ENCODE results near the gene ZRANB3. TPM values are rescaled to one million over a fixed set of nuclear protein-coding genes. Genes with fewer than 3 reads are reported as not detected.
A peak's percentile ranks its signal among the peaks of the same experiment; 100 is the strongest.

Gene ZRANB3
- total RNA-seq, 2 experiments from 2014 or later = 11.8 to 12.7 TPM

DNA sequence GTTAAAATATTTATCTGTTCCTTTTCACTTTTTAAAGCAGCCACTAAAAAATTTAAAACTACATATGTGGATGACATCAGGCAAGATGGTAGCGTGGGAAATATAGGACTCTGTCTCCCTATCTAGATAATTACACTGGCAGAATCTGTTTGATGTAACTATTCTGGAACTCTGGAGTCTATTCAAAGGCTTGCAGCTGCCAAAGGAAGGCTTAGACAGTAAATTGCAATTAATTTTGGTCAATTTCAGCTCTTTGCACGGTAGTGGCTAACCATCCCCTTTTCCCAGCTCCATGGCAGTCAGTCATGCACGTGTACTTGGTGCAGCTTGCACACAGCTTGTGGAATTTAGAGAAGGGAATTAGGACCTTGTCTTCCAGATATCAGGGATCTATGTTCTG is 343.7 kb downstream of the ZRANB3 start:
- ChIA-PET POLR2A (no interaction called here), CTCF (no interaction called here)
- Mint-ChIP-seq H3K27ac (no peak overlapping the region), H3K4me1 (ENCODE audit: low read depth) (no peaks in the 10 kb centered on the region), H3K36me3 (ENCODE audit: low read depth) (peaks cover 7% of the 10 kb centered on the region), H3K4me3 (no peak overlapping the region), H3K9me3 (ENCODE audit: insufficient read depth) (peaks cover 11% of the 10 kb centered on the region), H3K27me3 (ENCODE audit: low read depth) (no peaks in the 10 kb centered on the region)
- ATAC-seq = no peak
- no peak for DNase-seq

DNA sequence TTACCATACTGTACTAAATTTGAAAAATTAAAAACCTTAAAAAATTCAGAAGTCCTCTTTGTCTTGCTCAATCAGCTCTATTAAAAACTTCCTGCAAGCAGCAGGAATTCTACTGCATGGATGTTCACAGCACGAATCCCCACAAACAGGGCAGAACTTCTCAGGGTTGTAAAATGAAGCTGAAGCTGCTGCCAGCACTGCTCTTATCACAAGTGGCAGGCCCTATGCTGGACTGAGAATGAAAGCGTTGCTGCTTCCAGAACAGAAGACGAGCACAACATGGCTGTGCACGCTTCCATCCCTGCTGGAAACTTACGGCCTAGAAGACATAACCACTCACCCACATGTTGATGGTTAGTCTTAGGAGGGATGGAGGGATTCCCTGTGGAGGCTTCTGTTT is 345.0 kb downstream of the ZRANB3 start:
- ChIA-PET CTCF (interaction anchor here (0.6 kb wide), 1 partner anchor 162 kb away, joined by 4 read pairs; no protein-coding TSS in a partner anchor), POLR2A (no interaction called here)
- H3K4me1 Mint-ChIP-seq (ENCODE audit: low read depth) = no peaks in the 10 kb centered on the region

DNA sequence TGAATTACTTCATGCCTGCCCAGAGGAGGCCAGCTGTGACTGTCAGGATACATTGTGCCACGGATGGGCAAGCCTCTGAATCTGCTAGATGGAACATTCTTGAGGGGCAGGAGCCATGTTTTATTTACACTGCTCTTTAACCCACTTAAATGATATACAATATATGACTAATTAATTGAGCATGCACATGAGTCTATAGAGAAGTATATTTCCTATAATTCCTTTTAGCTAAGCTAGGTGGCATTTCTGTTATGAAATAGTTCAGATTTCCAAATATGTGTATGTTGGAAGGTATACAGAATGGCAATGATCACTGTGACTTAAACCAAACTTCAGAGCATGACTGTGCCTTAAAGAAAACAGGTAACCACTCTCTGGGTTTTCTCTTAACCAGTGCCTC is 347.2 kb downstream of the ZRANB3 start:
- H3K27ac Mint-ChIP-seq = no peak overlapping the region
- H3K4me3 Mint-ChIP-seq = no peak overlapping the region
- DNase-seq (no peak), ATAC-seq (no peak)
- no peaks in the 10 kb centered on the region for H3K4me1 Mint-ChIP-seq (ENCODE audit: low read depth)
- CTCF ChIA-PET = no interaction called here
- no peaks in the 10 kb centered on the region for H3K9me3 Mint-ChIP-seq (ENCODE audit: insufficient read depth)
- H3K36me3 Mint-ChIP-seq (ENCODE audit: low read depth) = no peaks in the 10 kb centered on the region
- H3K27me3 Mint-ChIP-seq (ENCODE audit: low read depth) = no peaks in the 10 kb centered on the region
- POLR2A ChIA-PET = interaction anchor here (0.9 kb wide), 1 partner anchor 33 kb away, joined by 3 read pairs; no protein-coding TSS in a partner anchor

More for the DNA sequence above, 345.0 kb downstream of the ZRANB3 start:
- Mint-ChIP-seq H3K27me3 (ENCODE audit: low read depth) (no peaks in the 10 kb centered on the region), H3K36me3 (ENCODE audit: low read depth) (peaks cover 7% of the 10 kb centered on the region), H3K9me3 (ENCODE audit: insufficient read depth) (peaks cover 11% of the 10 kb centered on the region), H3K4me3 (no peak overlapping the region), H3K27ac (no peak overlapping the region)
- no peak for DNase-seq
- ATAC-seq = no peak

- peaks cover 2% of the 10 kb centered on the region for H3K36me3 Mint-ChIP-seq (ENCODE audit: low read depth)
- no peaks in the 10 kb centered on the region for H3K4me1 Mint-ChIP-seq (ENCODE audit: low read depth)
- H3K9me3 Mint-ChIP-seq (ENCODE audit: insufficient read depth) = no peaks in the 10 kb centered on the region
- no peak overlapping the region for H3K4me3 Mint-ChIP-seq
- H3K27me3 Mint-ChIP-seq (ENCODE audit: low read depth) = no peaks in the 10 kb centered on the region
- H3K27ac Mint-ChIP-seq = no peak overlapping the region
- ATAC-seq = no peak
- DNase-seq = no peak
- ChIA-PET CTCF (no interaction called here), POLR2A (no interaction called here)
Observed at GRCh38 chr2:135182601-135183000, 348.4 kb downstream of the ZRANB3 start.

- ATAC-seq (no peak), DNase-seq (no peak)
- Mint-ChIP-seq H3K27me3 (ENCODE audit: low read depth) (no peaks in the 10 kb centered on the region), H3K27ac (no peak overlapping the region), H3K4me1 (ENCODE audit: low read depth) (no peaks in the 10 kb centered on the region), H3K4me3 (no peak overlapping the region), H3K9me3 (ENCODE audit: insufficient read depth) (peaks cover under 1% of the 10 kb centered on the region), H3K36me3 (ENCODE audit: low read depth) (peaks cover 4% of the 10 kb centered on the region)
- POLR2A ChIA-PET = no interaction called here
- CTCF ChIA-PET = no interaction called here
Observed at GRCh38 chr2:135182190-135182589, 348.8 kb downstream of the ZRANB3 start.

DNA sequence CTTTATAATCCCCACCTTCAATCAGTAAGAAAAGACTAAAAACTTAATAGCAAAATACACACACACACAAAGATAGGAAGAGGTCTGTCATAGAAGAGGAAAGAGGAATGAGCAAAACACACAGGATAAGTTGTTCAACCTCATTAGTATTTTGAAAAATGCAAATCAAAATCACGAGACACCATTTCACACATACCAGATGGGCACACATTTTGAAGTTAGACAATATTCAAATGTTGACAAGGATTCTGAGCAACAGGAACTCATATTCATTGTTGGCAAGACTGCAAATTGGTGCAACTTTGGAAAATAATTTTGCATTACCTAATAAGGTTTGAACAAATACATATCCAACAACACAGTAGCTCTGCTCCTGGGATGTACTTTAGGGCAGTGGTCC is 351.3 kb downstream of the ZRANB3 start:
- Mint-ChIP-seq H3K27me3 (ENCODE audit: low read depth) (no peaks in the 10 kb centered on the region), H3K36me3 (ENCODE audit: low read depth) (peaks cover 18% of the 10 kb centered on the region), H3K4me3 (no peak overlapping the region), H3K4me1 (ENCODE audit: low read depth) (no peaks in the 10 kb centered on the region), H3K27ac (no peak overlapping the region), H3K9me3 (ENCODE audit: insufficient read depth) (peaks cover 3% of the 10 kb centered on the region)
- POLR2A ChIA-PET = no interaction called here
- DNase-seq (no peak), ATAC-seq (no peak)
- CTCF ChIA-PET = no interaction called here

DNA sequence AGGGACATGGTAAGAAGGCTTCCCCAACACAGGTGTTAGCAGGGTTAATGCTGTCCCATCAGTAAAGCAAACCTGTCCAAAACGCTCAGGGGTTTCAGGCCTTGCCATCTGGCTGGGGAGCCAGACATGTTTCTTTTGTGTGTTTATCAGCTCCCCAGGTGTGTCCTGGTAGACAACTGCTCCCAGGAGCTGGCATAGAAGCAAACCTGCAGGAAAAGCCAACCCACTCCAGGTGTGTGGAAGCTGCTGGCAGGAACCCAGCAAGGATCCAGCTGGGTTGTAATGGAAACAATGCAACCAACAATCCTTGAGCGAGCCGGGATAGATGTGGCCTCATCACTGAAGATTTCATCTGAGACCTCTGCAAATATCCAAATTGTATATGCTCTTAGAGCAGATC is 355.8 kb downstream of the ZRANB3 start:
- Mint-ChIP-seq H3K4me1 (ENCODE audit: low read depth) (peaks cover 6% of the 10 kb centered on the region), H3K27ac (no peak overlapping the region), H3K4me3 (no peak overlapping the region), H3K9me3 (ENCODE audit: insufficient read depth) (peaks cover 3% of the 10 kb centered on the region), H3K36me3 (ENCODE audit: low read depth) (peaks cover 36% of the 10 kb centered on the region), H3K27me3 (ENCODE audit: low read depth) (no peaks in the 10 kb centered on the region)
- ChIA-PET POLR2A (no interaction called here), CTCF (interaction anchor here (1.0 kb wide), 1 partner anchor 171 kb away, joined by 3 read pairs; no protein-coding TSS in a partner anchor)
- DNase-seq (no peak), ATAC-seq (no peak)

DNA sequence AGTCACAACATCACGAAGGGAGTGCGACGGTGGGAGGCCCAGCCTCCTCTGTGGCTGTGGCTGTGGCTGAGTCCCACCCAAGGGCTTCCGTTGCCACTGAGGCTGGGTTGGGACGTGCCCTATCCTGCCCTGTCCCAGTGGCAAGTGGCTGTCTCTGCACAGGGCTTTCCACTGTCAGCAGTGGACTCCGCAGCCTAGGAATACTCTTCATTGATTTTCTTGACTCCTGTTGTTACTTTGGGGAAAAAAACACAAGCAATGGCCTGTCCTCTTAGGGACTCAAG is 356.3 kb downstream of the ZRANB3 start:
- peaks cover 6% of the 10 kb centered on the region for H3K4me1 Mint-ChIP-seq (ENCODE audit: low read depth)
- no peak overlapping the region for H3K27ac Mint-ChIP-seq
- no peak for DNase-seq
- CTCF ChIA-PET = no interaction called here
- peaks cover 3% of the 10 kb centered on the region for H3K9me3 Mint-ChIP-seq (ENCODE audit: insufficient read depth)
- no peak overlapping the region for H3K4me3 Mint-ChIP-seq
- no peaks in the 10 kb centered on the region for H3K27me3 Mint-ChIP-seq (ENCODE audit: low read depth)
- ATAC-seq = no peak
- peaks cover 36% of the 10 kb centered on the region for H3K36me3 Mint-ChIP-seq (ENCODE audit: low read depth)
- POLR2A ChIA-PET = no interaction called here

DNA sequence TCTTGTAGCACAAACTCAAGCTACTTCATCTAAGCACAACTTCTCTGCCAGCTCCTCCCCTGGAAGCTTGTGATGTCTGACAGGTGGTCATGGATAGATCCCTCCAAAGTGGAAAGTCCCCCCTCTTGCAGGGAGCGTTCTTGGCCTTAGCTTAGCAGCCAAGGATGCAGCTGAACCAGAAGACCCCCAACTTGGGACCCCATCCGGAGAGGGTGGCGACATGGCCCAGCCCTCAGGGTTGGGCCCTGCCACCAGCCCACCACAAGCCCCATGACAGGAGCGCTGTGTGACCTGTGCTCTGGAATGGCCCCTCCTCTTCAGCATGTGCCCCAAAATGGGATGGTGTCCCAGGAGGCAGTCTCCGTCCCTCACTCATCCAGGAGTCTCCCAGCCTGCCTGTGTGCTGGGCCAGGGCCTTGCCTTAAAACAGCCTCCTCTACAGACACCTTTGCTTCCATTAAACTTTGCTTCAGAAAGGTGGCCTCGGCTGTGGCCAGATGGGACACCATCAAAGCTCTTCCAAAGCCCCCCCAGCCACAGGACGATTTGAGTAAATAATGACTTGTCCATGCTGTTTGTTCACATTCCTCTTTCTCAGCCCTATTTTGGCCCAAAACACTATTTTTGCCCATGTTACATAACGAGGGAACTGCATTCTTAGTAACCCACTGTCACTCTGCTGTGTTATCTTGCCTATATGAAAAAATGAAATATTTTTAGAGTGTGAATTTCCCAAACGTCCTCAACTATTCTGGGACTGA is 356.8 kb downstream of the ZRANB3 start:
- Mint-ChIP-seq H3K4me1 (ENCODE audit: low read depth) (peaks cover 8% of the 10 kb centered on the region), H3K36me3 (ENCODE audit: low read depth) (peaks cover 38% of the 10 kb centered on the region), H3K4me3 (no peak overlapping the region), H3K9me3 (ENCODE audit: insufficient read depth) (peaks cover 3% of the 10 kb centered on the region), H3K27me3 (ENCODE audit: low read depth) (no peaks in the 10 kb centered on the region), H3K27ac (no peak overlapping the region)
- ATAC-seq = no peak
- POLR2A ChIA-PET = no interaction called here
- no peak for DNase-seq
- CTCF ChIA-PET = interaction anchor here (0.8 kb wide), 1 partner anchor 34 kb away, joined by 3 read pairs; no protein-coding TSS in a partner anchor

DNA sequence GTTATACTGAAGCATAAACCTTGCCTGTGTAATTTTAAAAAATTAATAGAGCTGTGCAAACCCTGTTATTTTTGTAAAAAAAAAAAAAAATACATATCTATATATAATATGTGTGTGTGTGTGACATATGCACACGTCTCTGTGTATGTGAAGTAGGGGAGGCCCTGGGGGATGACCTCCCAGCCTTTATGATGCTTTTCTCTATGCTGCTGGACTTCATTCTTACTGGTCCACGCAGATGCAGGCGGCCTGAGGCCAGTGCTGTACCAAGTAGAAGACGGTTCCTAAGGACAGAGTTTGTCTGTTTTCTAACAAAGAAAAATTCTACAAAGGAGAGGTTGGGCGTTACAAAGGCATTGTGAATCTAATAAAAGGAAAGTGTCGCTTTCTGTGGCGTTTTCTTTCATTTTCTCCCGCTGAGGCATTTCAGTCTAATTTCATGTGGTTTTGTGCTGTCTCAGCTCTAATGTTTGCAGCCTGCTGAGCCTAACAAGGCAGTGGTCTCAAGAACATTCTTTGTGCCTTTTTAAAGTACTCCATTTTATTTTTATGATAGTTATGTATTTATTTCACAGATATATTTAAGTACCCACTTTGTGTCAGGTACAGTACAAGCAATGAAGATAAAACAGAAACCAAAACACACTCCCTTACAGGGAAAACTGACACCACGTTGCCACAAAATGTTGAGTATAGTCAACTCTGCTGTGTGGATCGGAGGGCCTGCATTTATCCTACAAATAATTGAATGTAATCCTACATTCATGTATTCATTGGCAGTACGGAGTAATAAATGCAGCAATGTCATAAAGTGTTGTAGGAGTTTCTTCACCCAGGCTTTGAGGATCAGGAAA is 360.9 kb downstream of the ZRANB3 start:
- ChIA-PET CTCF (no interaction called here), POLR2A (no interaction called here)
- H3K4me1 Mint-ChIP-seq (ENCODE audit: low read depth) = peaks cover 9% of the 10 kb centered on the region
- H3K9me3 Mint-ChIP-seq (ENCODE audit: insufficient read depth) = no peaks in the 10 kb centered on the region
- ATAC-seq (peak; percentile 72), DNase-seq (peak; percentile 31)
- H3K27me3 Mint-ChIP-seq (ENCODE audit: low read depth) = no peaks in the 10 kb centered on the region
- peak overlapping the region; percentile 87 for H3K27ac Mint-ChIP-seq
- peaks cover 30% of the 10 kb centered on the region for H3K36me3 Mint-ChIP-seq (ENCODE audit: low read depth)
- H3K4me3 Mint-ChIP-seq = peak overlapping the region; percentile 61

GRCh38 chr2:135168204-135168856 is 362.7 kb downstream of the ZRANB3 start:
- Mint-ChIP-seq H3K27me3 (ENCODE audit: low read depth) (no peaks in the 10 kb centered on the region), H3K36me3 (ENCODE audit: low read depth) (peaks cover 32% of the 10 kb centered on the region), H3K4me1 (ENCODE audit: low read depth) (peaks cover 9% of the 10 kb centered on the region), H3K27ac (no peak overlapping the region), H3K4me3 (no peak overlapping the region), H3K9me3 (ENCODE audit: insufficient read depth) (no peaks in the 10 kb centered on the region)
- POLR2A ChIA-PET = no interaction called here
- no peak for DNase-seq
- CTCF ChIA-PET = no interaction called here
- no peak for ATAC-seq

DNA sequence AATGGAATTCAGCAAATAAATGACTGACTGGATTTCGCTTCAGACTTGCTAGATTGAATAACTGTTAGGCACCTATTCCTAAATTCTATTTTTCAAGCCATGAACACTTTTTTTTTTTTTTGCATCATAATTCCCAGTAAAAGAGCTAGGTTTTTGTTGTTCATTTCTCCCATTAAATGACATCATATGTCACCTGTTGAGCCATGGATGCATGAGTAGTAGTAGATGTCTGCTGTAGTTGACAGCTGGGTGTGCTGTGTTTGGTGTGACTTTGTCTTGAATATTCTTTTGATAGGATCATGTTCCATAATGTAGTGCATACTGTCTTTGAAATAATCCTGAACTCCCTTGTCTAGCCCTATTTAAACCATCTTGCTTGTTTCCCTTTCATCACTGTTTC is 363.7 kb downstream of the ZRANB3 start:
- Mint-ChIP-seq H3K9me3 (ENCODE audit: insufficient read depth) (no peaks in the 10 kb centered on the region), H3K4me3 (no peak overlapping the region), H3K27ac (no peak overlapping the region), H3K4me1 (ENCODE audit: low read depth) (peaks cover 14% of the 10 kb centered on the region), H3K27me3 (ENCODE audit: low read depth) (no peaks in the 10 kb centered on the region), H3K36me3 (ENCODE audit: low read depth) (peaks cover 34% of the 10 kb centered on the region)
- ChIA-PET CTCF (interaction anchor here (0.8 kb wide), 1 partner anchor 163 kb away, joined by 3 read pairs; no protein-coding TSS in a partner anchor), POLR2A (interaction anchor here (1.1 kb wide), 1 partner anchor 78 kb away, joined by 3 read pairs; no protein-coding TSS in a partner anchor)
- ATAC-seq (no peak), DNase-seq (no peak)

All from activated CD8-positive, alpha-beta T cell treated with anti-CD3 and anti-CD28 coated beads, Interleukin-2, amount 10 ng/mL, durations not matched to agents 7 days and 5 days (primary cell).